Activated CD4-positive, alpha-beta T cell treated with anti-CD3 and anti-CD28 coated beads for 1 hour (primary cell): ENCODE results near the gene SEMA6A.
"Not testable (repeated sequence)": the region's sequence is repeated elsewhere in the genome, so short reads cannot be mapped to it uniquely, and the experiment has no call there.

ENCODE experiments used
- DNase-seq: peaks from one replicate; pipeline ENCODE4 v3.0.0-alpha.2; 2020

The SEMA6A gene

GRCh38 chr5:116545465-116545864 is 29.2 kb downstream of the SEMA6A start:
- not testable (repeated sequence) for DNase-seq

DNA sequence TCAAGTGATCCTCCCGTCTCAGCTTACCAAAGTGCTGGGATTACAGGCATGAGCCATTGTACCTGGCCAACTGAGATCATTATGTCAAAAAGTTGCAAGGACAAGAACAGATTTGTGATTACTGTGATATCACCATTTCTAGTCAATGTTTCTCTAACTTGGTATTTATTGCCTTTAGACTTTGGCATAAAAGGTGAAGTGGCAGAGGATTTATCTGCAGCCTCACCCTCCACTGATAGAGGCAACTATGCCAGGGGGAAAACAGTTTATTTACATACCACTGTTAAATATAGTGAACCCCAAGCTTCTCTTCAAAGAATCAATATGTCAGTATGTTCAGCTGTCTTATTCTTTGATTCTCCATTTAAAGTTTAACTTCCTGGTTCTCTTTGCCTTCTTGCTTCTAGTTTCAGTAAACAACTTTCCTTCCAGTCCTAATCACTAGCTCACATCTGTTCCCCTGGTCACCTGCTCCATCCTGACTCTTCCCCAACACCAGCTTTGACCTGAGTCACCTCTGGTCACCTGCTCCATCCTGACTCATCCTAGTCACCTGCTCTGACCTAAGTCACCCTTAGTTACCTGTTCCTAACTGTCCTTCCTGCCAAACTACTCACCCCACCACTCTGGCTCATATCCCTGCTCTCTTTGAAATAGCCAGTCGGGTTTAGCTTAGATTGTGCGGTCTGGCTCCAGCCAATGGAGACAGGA is 29.9 kb downstream of the SEMA6A start:
- no peak for DNase-seq

DNA sequence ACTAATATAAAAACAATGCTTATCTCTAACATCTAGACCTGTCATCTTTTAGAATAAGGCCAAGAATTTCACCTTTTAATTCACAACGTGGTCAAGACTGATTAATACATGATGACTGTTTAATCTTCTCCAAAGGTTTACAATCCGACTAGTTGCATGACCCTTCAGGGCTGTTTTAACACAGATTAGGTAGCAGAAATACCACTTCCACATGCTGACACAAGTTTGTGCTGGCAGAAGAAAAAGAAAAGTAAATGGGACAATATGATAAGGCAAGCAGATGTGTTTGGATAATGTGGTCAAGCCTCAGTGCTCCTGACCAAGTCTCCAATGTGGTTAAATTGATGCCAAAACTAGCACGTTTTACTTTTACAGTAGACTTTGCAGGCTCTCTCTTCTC is 31.1 kb downstream of the SEMA6A start:
- no peak for DNase-seq

DNA sequence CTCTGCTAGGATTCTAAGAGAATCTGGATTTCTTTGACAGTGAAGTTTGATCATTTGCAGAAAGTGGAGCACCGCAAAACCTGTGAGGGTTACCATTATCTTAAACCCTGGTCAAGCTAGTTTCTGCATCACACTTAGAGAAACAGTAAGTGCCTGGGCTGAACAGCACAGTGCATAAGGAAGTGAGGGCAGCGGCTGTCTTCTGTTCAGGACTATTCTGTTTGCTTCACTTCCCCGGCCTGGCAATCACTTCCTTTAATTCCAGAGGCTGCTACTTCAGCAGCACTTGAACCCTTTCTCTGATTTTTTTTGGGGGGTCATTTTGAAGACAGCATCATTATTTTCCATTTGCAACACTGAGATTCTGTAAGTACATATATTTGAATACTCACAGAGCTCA is 32.0 kb downstream of the SEMA6A start:
- DNase-seq, result no peak

GRCh38 chr5:116539222-116539621 is 35.4 kb downstream of the SEMA6A start:
- DNase-seq, result no peak

DNA sequence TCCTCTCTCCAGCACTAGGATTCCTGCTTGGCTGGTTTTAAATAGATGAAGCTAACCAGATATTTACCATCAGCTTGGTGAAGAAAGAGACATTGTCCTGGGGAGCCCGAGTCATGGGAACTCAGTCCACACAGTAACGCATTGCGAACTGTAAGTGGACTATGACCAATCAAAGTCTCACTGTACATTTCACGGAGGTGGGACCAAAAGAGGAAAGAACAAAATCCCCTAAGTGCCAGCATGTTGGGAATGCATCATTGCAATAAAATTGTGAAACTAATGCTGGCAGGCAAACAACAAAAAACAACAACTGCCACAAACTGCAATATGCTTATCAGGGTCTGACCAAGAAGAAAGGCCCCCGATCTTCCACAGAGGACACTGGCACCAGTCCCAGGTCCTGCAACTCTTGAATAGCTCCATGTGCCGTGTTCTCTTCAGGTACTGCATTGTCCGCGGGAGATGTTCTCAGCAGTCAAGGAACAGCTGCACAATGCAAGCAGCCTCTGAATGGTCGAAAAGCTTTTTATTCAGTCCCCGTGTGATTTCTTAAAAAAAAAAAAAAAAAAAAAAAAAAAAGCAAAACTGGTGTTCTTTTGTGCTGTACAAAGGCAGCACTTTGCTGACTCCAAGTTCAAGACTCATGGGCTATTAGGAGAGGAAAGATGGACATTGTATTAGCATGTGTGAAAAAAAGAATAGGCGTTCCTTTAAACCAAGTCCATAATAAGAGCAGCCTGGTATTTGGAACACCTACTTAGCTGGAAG is 38.1 kb downstream of the SEMA6A start:
- DNase-seq, result no peak

GRCh38 chr5:116534964-116535651 is 39.5 kb downstream of the SEMA6A start:
- no peak for DNase-seq

- DNase-seq, result no peak
These were observed 41.7 kb downstream of the SEMA6A start for GRCh38 chr5:116532762-116533525.

GRCh38 chr5:116531635-116532034 is 43.0 kb downstream of the SEMA6A start:
- DNase-seq, result no peak

GRCh38 chr5:116531117-116531516 is 43.5 kb downstream of the SEMA6A start:
- DNase-seq, result no peak

DNA sequence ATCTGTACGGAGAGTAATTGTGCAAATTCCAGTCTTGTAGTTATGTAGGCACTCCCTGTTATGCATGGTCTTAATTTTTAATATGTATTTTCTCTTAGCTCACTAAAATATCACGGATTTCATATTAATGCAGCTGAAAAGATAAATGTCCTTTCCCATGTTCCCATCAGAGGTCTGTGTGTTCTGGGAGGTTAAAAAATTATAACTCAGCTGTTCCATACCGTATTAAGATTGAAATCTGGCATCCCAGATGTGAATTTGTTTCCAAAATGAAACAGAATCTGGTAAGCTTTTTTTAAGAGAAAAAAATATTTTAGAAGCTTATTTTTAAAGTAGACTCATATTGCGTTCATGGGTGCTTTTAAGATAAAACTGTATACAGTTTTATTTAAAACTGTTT is 44.3 kb downstream of the SEMA6A start:
- no peak for DNase-seq

DNA sequence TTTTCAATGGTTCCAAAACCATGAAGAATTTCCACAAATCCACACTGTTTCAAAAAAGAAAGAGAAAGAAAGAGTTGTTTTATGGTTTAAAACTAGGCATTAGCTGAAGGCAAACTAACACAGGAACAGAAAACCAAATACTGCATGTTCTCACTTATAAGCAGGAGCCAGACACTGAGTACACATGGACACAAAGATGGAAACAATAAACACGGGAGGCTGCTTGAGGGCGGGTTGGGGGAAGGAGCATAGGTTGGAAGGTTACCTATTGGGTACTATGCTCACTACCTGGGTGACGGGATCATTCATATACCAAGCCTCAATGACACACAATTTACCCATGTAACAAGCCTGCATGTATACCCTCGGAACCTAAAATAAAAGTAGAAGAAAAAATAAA is 45.0 kb downstream of the SEMA6A start:
- DNase-seq, result no peak

- DNase-seq, result no peak
These were observed 45.9 kb downstream of the SEMA6A start for GRCh38 chr5:116528519-116529234.

DNA sequence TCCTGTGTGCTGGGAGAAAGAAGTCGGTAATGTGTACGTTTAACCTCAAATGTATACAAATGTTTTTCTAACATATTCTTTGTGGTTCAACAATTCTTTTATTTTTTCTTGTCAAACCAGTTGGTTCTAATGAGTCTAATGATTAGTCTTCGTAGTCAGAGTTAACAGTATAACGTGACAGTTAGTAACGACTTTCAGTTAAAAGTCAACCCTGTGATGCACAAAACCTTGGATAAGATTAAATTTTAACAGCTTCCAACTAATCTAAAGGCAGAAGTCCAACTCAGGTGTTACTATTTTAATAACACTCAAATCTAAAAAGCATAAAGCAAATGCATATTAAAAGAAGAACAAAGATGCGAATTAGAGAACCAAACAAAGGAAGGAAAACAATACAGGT is 47.0 kb downstream of the SEMA6A start:
- no peak for DNase-seq

- DNase-seq, result no peak
These were observed 48.9 kb downstream of the SEMA6A start for GRCh38 chr5:116525674-116526073.

DNA sequence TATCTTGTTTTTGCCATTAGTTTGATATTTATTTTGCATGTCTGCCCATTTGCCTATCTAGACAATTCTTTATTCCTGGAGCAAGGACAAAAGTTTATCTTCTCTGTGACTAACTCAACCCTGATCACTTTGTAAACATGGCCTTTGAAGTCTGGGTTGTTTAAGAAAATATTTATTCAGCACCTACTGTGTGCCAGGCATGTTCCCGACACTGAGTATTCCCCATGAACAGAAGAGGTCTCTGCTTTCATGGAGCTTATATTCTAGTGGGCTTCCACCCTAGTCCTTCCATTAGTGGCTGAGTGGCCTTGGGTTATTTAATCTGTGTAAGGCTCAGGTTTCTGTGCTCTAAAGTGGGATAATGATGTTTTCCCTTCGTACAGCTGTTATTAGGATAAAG is 49.7 kb downstream of the SEMA6A start:
- no peak for DNase-seq

- no peak for DNase-seq
These were observed 50.3 kb downstream of the SEMA6A start for GRCh38 chr5:116524051-116524904.

- not testable (repeated sequence) for DNase-seq
These were observed 51.4 kb downstream of the SEMA6A start for GRCh38 chr5:116523182-116523581.

DNA sequence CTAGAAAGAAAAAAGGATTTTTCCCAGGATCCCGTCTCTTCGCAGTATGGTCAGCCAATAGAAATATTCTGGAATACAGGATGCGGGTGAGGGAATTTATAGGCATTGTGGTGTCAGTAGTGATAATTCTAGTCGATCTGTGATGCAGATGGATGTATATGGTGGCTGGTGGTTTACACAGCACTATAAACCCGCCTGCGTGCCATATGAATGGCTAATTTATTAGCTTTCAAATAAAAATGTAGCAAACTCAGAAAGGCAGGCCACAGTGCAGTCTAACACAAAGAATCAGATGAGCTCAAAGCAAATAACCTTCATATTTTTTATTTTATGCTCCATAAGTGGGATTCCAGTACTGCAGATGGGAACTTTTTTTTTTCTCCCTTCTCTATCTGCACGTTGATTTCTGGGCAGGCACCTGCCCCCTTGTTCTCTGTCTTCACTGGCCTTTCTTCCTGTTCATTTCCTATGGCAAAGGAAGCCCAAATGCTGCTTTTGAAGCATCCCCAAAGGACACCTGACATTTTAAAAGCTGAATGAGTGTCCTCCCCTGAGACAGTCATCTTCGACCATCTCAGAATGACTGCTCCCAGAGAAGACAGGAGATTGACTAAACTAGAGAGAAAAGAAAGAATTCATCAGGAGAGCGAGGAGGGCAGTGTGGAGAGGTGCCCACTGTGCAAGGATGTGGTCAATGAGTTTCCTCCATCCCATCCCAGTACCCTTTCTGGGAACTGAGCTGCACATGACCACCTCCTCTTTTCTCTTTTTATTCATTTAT is 52.1 kb downstream of the SEMA6A start:
- DNase-seq, result no peak

DNA sequence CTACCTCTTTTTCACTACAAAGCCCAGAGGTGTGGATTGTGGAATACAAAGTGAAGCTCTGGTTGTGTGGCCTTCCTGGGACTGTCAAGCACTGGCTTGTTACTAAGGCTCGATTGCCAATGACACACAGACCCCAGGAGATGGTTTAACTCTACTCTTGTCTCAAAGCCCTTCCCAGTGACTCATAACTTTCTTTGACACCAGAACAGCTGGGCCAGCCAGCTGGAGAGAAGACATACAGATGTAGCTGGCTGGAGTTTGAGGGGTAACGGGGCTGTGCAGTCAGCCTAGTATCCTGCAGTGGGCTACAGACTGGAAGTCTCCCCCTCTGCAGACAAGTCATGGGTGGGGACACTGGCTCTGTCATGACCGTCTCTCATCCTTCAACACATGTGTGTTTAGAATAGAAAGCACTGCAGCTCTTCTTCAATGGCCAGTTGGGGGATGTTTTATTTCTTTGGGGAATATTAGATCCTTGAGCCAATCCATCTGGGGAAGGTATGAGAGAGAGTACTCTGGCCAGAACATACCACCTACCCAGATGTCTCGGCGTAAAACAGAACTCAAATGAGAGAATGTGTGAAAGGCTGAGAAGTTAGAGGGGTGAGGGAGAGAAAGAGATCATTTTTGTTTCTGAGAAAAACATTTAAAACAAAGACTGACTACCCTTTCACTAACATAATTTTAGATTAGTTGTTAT is 53.3 kb downstream of the SEMA6A start:
- no peak for DNase-seq
